Measurements from ENCODE around the gene ZFYVE28.

GRCh38 chr4:2290974-2291704, 127.3 kb downstream of the ZFYVE28 start:
- TF ChIP-seq CTCF (IDR thresholded peaks at IDR 0.05) (no peak), POLR2A (IDR thresholded peaks at IDR 0.05) (no peak)

All from ovary (tissue), 3 donors.